Right lobe of liver (tissue), 6 donors: Measurements from ENCODE around the gene KRI1. TPM values are rescaled to one million over a fixed set of nuclear protein-coding genes. Genes with fewer than 3 reads are reported as not detected.

Source experiments
- ATAC-seq, 4 donors: fragments of 200-7000 bp; cut with Tn5 transposase; one replicate each; pipeline ENCODE4 v1.9.1; 2020; ENCODE audit warnings: mild to moderate bottlenecking in 4 of 4, moderate library complexity in 4 of 4
- DNase-seq, 3 donors: peaks; one replicate each; pipeline ENCODE4 v3.0.0-alpha.2; 2020
- H3K27ac ChIP-seq, 3 donors: fragments of 200-600 bp; one replicate each; pipeline ENCODE4 v1.8.0; 2022
- H3K27me3 ChIP-seq, 2 donors: fragments of 200-600 bp; one replicate each; pipeline ENCODE4 v1.8.0; 2022
- H3K36me3 ChIP-seq, 4 donors: fragments of 200-600 bp; sonication (generic) in 1 of 4; one replicate each; pipeline versions ENCODE4 v1.5.1 to v1.8.0; 2017 to 2022; ENCODE audit warnings: control low read depth in 1 of 4
- H3K4me1 ChIP-seq, 4 donors: fragments of 200-600 bp; sonication (generic) in 1 of 4; one replicate each; pipeline versions ENCODE4 v1.5.1 to v1.8.0; 2017 to 2022; ENCODE audit warnings: control low read depth in 1 of 4
- H3K4me3 ChIP-seq, 3 donors: fragments of 200-600 bp; one replicate each; pipeline ENCODE4 v1.8.0; 2022
- H3K9me3 ChIP-seq, 4 donors: fragments of 200-600 bp; sonication (generic) in 1 of 4; one replicate each; pipeline versions ENCODE4 v1.5.1 to v1.8.0; 2017 to 2022; ENCODE audit warnings: control low read depth in 1 of 4
- CTCF ChIP-seq, 4 donors: fragments of 200-600 bp in 3 of 4; fragments of 450-650 bp in 1 of 4; IDR thresholded peaks; one replicate each; pipeline versions ENCODE4 v1.5.1 to v1.8.0; 2016 to 2022; ENCODE audit warnings: antibody characterized with exemption in 4 of 4, mild to moderate bottlenecking in 2 of 4
- POLR2A ChIP-seq: fragments of 450-650 bp; IDR thresholded peaks from one replicate; pipeline ENCODE4 v1.6.1; 2017; ENCODE audit warnings: antibody characterized with exemption, mild to moderate bottlenecking
- WGBS: methylation state at CpG from one replicate; pipeline ENCODE4 v1.1.6; 2018; ENCODE audit warnings: low coverage, low lambda C conversion rate; ENCODE audit not compliant: insufficient coverage; ENCODE audit errors: missing lambda C conversion rate; 5-methylcytosine and 5-hydroxymethylcytosine counted together
- intact Hi-C, 2 donors: fragments of 100-400 bp; cut with DNase I; formaldehyde crosslinking; loops; one replicate each; pipeline versions ENCODE4 v1.11.2 to v1.14.1; 2022
- total RNA-seq, 6 experiments: library from RNA; depleted of rRNA in 2 of 6; stranded (reverse); fragments of >200 nt in 2 of 6; fragmentation: NEBNext Ultra II Directional in 3 of 6; extraction: Animal tissue kit (Norgen Biotek cat#: 25700) in 3 of 6; gene quantifications; one replicate each; pipeline versions ENCODE4 v1.1.0 to v1.2.4, GENCODE V29; 2016 to 2023
- donor health status: DM: no; HTN: yes; CAD: no.
- donor health status: DM: no; HTN: no; CAD: no.
- donor health status: DM: no; HTN: no; CAD: no.
- donor health status: DM: no; HTN: yes; CAD: no.
- donor health status: DM: no; HTN: yes; CAD: no.

Gene KRI1
- total RNA-seq, 6 experiments from 2014 or later: 5.8 to 9.6 (median 8.5) TPM

DNA sequence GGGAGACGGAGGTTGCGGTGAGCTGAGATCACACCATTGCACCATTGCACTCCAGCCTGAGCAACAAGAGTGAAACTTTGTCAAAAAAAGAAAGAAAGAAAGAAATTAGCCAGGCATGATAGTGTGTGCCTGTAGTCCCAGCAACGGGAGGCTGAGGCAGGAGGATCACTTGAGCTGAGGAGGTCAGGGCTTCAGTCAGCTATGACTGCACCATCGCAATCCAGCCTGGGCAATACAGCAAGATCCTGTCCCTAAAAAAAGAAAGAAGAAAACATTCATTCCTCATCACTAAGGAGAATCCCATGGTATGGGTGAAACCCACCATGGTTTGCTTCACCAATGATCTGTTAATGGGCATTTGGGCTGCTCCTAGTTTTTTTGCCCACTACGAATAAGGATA lies 34.3 kb upstream of the KRI1 start:
- ATAC-seq (no peak), DNase-seq (no peak)
- H3K36me3 ChIP-seq: no peaks in the 10 kb centered on the region
- TF ChIP-seq CTCF (IDR thresholded peaks at IDR 0.05) (no peak), POLR2A (no peak)
- H3K4me3 ChIP-seq: no peak overlapping the region
- no peaks in the 10 kb centered on the region for H3K9me3 ChIP-seq
- no peaks in the 10 kb centered on the region for H3K4me1 ChIP-seq
- no peak overlapping the region for H3K27ac ChIP-seq
- intact Hi-C loops: no loop called here
- H3K27me3 ChIP-seq: no peaks in the 10 kb centered on the region
- WGBS: 79% methylated on average over 4 of the region's 5 CpGs

DNA sequence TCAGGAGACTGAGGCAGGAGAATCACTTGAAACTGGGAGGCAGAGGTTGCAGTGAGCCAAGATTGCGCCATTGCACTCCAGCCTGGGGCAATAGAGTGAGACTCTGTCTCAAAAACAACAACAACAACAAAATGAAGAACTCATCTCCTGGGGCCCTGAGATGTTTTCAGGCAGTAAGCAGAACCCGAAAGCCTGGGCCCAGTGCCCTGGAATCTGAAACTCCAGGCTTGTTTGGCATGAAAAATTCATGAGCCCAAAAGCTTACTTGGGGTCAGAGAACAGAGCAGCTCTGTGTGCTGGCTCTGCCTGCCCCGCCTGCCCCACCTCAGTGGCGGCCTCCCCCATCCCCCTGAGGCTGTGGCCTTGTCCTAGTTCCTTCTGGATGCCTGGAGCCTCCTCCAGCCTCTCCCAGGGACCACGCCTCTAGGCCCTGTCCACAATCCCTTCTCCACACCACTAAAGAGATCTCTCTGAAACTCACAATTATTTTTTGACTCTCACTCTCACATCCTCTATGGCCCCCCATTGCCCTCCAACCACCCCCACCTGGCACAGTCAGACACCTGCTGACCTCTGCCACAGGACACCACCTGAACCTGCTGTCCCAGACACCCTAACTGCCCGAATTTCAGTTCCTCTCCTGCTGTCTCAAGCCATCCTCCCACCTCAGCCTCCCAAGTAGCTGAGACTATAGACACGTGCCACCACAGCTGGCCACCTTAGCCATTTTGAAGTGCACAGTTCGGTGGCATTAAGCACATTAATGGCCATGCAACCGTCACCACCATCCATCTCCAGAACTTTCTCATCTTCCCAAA lies 28.2 kb upstream of the KRI1 start:
- Histone ChIP-seq H3K4me1 (no peaks in the 10 kb centered on the region), H3K27ac (peak overlapping the region in 1 of 3 donors; percentile 51), H3K9me3 (no peaks in the 10 kb centered on the region), H3K27me3 (no peaks in the 10 kb centered on the region), H3K36me3 (no peaks in the 10 kb centered on the region), H3K4me3 (no peak overlapping the region)
- intact Hi-C loops: no loop called here
- DNase-seq: peak in 1 of 3 donors; percentile 64
- TF ChIP-seq CTCF (IDR thresholded peaks at IDR 0.05) (no peak), POLR2A (no peak)
- 71% methylated on average over 7 of the region's 9 CpGs for WGBS
- ATAC-seq: peak; percentile 28 to 64 (median 60)

DNA sequence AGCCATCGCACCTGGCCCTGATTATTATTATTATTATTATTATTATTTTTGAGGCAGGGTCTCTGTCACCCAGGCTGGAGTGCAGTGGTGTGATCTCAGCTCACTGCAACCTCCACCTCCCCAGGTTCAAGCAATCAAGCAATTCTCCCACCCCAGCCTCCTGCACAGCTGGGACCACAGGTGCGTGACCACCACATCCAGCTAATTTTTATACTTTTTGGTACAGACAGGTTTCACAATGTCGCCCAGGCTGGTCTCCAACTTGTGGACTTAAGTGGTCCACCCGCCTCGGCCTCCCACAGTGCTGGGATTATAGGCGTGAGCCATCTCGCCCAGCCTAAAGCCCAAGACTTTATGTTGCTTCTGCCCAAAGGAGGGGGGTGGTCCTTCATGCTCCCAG lies 27.3 kb upstream of the KRI1 start:
- no peak overlapping the region for H3K4me3 ChIP-seq
- ATAC-seq (no peak), DNase-seq (no peak)
- intact Hi-C loops: no loop called here
- WGBS: 83% methylated on average over 5 of the region's 7 CpGs
- H3K36me3 ChIP-seq: no peaks in the 10 kb centered on the region
- TF ChIP-seq POLR2A (no peak), CTCF (IDR thresholded peaks at IDR 0.05) (no peak)
- H3K4me1 ChIP-seq: no peaks in the 10 kb centered on the region
- H3K9me3 ChIP-seq: no peaks in the 10 kb centered on the region
- H3K27me3 ChIP-seq: no peaks in the 10 kb centered on the region
- peak overlapping the region in 1 of 3 donors; percentile 51 for H3K27ac ChIP-seq

GRCh38 chr19:10587839-10588150 lies 22.0 kb upstream of the KRI1 start:
- Histone ChIP-seq H3K27me3 (no peaks in the 10 kb centered on the region), H3K4me1 (no peaks in the 10 kb centered on the region), H3K36me3 (no peaks in the 10 kb centered on the region), H3K9me3 (no peaks in the 10 kb centered on the region), H3K4me3 (no peak overlapping the region), H3K27ac (no peak overlapping the region)
- no peak for DNase-seq
- no peak for ATAC-seq
- intact Hi-C loops: no loop called here
- WGBS: 61% methylated on average over 2 of the region's 2 CpGs
- no peak for TF ChIP-seq CTCF (IDR thresholded peaks at IDR 0.05)
- TF ChIP-seq POLR2A: no peak
